GM19240 (cell line): ENCODE results near the gene DOC2B.
"Not testable (repeated sequence)": the region's sequence is repeated elsewhere in the genome, so short reads cannot be mapped to it uniquely, and the experiment has no call there.

Source experiments
- DNase-seq: peaks from one replicate; pipeline ENCODE4 v3.0.0; 2011; ENCODE audit warnings: low spot score; ENCODE audit not compliant: insufficient read length

DOC2B gene

GRCh38 chr17:213286-214105 is 32.0 kb upstream of the DOC2B start:
- no peak for DNase-seq

- no peak for DNase-seq
Observed at GRCh38 chr17:210402-210801, 29.0 kb upstream of the DOC2B start.

- no peak for DNase-seq
Observed at GRCh38 chr17:208429-208828, 27.0 kb upstream of the DOC2B start.

DNA sequence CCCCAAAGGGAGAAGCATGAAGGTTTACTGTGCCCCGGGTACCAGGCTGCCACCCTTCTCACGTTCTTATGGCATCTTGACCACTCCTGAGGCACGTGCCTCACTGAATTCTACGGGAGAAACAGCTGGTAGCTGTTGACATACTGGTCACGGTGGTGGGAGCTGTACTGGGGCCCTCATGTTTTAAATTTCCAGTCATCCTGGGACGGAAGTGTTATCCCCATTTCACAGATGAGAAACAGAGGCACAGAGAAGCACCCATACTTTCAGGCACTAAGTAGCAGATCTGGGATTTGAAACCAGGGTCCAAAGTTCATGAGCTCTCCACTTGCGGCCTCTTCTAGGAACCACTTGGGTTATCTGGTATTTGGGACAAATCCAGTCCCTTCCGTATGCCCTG is 26.3 kb upstream of the DOC2B start:
- no peak for DNase-seq

GRCh38 chr17:206941-207560 is 25.6 kb upstream of the DOC2B start:
- no peak for DNase-seq

DNA sequence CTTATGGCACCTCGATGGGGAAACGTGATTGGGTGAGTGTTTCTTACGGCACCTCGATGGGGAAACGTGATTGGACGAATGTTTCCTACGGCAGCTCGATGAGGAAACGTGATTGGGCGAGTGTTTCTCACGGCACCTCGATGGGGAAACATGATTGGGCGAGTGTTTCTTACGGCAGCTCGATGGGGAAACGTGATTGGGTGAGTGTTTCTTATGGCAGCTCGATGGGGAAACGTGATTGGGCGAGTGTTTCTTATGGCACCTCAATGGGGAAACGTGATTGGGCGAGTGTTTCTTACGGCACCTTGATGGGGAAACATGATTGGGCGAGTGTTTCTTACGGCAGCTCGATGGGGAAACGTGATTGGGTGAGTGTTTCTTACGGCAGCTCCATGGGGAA is 25.0 kb upstream of the DOC2B start:
- not testable (repeated sequence) for DNase-seq

DNA sequence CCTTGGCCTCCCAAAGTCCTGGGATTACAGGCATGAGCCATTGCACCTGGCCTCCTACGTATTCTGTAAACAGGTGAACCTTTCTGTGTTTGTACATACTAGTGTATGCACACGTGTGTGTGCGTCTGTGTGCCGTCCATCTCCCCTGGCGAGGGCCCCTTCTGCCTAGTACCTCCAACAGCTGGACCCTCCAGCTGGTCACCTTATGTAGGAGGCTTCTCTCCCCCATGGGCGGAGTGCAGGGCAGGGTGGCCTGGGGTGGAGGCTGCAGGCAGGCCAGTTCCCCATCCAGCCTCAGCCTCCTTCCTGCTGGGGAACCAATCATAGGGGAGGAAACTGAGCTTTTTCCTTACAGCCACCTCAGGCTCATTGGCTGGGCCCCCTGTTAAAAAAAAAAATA is 24.4 kb upstream of the DOC2B start:
- DNase-seq: no peak

DNA sequence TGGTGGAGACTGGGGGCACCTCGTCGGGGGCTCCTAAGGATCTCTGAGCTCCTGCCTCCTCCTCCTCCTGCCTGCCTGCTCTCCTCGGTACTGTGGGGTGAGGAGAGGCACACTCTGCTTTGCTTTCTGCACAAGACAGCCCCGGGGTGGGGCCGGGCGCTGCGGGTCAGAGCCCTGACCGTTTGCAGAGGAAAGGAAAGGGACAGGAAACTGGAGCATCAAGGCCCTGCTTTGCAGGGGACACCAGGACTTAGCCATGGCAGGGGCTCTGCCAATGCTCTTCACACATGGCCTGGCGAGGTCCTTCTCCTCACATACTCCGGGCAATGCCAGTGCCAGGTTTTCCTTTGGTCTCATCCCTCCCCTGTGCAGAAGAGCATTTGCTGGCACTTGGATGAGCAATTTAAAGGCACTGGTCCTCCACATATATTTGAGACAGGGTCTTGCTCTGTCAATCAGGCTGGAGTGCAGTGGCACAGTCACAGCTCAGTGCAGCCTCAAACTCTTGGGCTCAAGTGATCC is 23.8 kb upstream of the DOC2B start:
- DNase-seq: no peak

DNA sequence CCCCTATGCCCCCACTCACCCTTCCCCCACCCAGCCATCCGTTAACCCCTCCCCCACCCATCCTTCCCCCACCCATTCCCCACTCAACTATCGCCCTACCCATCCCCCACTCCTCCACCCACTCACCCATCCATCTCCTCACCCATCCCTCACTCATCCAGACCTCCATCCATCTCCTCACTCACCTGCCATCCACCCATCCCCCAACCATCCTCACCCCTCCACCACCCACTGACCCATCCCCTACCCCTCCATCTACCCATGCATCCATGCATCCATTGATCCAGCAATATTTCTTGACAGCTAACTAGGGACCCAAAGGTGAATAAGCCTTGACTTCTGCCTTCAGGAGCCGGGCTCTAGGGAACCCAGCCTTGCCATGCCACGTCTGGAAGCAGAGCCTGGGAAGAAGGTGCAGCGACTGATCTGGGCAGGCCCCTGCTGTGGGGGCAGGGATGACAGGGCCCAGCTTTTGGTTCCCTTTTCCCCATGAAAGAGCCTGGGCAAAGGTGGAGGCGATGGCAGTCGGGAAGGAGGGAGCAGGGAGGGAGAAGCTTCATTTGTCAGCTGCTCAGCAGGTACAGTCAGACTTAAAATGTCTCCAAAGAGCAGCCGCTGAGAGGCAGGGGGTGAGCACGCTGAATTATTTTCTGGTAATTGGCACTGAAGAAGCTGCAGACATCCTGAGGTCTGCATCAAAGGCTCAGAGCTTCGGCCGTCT is 23.1 kb upstream of the DOC2B start:
- no peak for DNase-seq

GRCh38 chr17:202501-202951 is 21.1 kb upstream of the DOC2B start:
- no peak for DNase-seq

GRCh38 chr17:201736-202135 is 20.3 kb upstream of the DOC2B start:
- not testable (repeated sequence) for DNase-seq

GRCh38 chr17:201257-201656 is 19.8 kb upstream of the DOC2B start:
- not testable (repeated sequence) for DNase-seq

DNA sequence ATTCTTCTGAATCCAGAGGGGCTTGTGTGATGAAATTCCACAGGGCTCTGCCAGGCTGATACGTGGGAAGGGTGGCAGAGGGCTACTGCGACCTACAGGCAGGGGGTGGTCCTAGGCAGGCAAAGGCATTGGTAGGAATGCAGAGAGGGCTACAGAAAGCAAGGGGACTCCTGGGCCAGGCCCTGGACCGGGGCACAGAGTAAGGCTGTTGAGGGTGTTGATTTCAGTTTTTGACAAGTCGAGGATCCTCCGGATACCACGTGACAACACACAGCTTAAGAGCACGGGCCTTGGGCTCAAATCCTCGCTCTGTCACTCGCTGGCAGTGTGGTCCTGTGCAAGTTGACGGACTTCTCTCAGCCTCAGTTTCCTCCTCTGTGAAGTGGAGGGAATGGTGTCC is 19.1 kb upstream of the DOC2B start:
- DNase-seq: no peak

DNA sequence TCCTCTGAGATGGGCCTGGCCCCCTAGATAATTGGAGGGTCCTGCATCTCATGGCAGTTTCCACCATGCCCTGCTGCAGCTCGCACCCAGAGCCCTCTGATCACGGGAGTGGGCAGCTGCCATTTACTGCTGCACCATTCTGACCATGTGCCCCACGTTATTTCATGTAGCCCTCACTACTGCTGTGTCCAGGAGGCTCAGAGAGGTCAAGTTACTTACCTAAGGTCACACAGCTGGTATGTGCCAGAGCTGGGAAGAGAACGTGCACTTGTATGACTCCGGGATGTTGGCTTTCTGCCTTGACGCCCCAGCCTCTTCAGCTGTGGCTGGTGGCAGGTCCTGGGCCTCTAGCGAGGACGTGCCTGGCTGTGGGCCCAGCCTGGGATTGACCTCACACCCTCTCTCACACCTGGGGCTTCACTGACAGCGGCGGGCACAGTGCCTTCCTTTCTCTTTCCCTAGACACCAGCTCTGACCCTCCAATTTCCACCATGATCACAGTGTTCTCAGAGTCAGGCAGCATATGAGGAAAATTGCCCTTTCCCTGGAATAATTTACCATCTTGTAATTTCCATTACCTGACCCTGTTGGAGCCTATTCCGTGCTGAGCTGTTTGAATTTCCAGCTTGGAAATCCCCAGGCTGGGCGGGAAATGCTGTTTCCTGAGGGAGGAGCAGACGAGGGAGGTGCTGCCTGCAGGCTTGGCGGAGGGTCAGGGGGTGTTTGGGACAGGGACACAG is 18.5 kb upstream of the DOC2B start:
- DNase-seq: no peak

- no peak for DNase-seq
Observed at GRCh38 chr17:199191-199604, 17.7 kb upstream of the DOC2B start.

- DNase-seq: not testable (repeated sequence)
Observed at GRCh38 chr17:198225-198624, 16.8 kb upstream of the DOC2B start.

DNA sequence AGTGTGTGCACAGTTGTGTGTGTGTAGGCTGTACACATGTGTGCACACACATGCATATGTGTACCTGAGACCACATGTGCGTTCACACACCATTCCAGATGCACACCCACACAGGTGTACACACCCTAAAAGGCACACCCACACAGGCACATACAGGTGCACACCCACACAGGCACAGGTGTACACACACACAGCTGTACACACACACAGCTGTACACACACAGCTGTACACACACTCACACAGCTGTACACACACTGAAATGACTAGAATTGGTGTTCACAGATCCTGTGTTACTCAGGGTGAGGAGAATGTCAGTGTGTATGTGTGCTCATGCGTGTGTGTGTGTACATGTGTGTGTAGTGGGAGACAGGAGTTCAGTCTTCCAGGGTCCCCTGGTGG is 15.9 kb upstream of the DOC2B start:
- no peak for DNase-seq

GRCh38 chr17:194828-195602 is 13.6 kb upstream of the DOC2B start:
- no peak for DNase-seq

GRCh38 chr17:193841-194806 is 12.7 kb upstream of the DOC2B start:
- no peak for DNase-seq
